ENCODE measurements around the gene DAPK2. TPM values are rescaled to one million over a fixed set of nuclear protein-coding genes. Genes with fewer than 3 reads are reported as not detected.

DAPK2 gene
- total RNA-seq, 1 donor from 2014 or later: 2.6 TPM

DNA sequence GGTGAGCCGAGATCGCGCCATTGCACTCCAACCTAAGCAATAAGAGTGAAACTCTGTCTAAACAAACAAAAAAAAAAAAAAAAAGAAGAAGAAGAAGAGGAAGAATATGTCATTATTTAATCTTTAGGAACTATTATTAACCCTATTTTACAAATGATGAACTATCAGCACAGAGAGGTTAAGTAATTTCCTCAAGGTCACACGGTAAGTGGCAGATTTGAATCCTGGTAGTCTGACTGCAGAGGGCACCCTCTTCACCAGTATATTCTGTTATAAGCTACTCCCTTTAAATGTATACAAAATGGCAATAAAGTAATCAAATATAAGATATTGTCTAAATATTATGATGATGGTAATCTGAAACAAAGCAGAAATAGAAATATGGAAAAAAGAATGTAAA lies 135.1 kb downstream of the DAPK2 start:
- H3K36me3 Mint-ChIP-seq: no peaks in the 10 kb centered on the region
- H3K4me1 Mint-ChIP-seq: peaks cover 11% of the 10 kb centered on the region
- DNase-seq (ENCODE audit: low spot score in 2 of 2, unreplicated experiment in 2 of 2): no peak
- no peak overlapping the region for H3K4me3 Mint-ChIP-seq
- no peaks in the 10 kb centered on the region for H3K27me3 Mint-ChIP-seq (ENCODE audit: low read depth)
- TF ChIP-seq, protein P1, sequence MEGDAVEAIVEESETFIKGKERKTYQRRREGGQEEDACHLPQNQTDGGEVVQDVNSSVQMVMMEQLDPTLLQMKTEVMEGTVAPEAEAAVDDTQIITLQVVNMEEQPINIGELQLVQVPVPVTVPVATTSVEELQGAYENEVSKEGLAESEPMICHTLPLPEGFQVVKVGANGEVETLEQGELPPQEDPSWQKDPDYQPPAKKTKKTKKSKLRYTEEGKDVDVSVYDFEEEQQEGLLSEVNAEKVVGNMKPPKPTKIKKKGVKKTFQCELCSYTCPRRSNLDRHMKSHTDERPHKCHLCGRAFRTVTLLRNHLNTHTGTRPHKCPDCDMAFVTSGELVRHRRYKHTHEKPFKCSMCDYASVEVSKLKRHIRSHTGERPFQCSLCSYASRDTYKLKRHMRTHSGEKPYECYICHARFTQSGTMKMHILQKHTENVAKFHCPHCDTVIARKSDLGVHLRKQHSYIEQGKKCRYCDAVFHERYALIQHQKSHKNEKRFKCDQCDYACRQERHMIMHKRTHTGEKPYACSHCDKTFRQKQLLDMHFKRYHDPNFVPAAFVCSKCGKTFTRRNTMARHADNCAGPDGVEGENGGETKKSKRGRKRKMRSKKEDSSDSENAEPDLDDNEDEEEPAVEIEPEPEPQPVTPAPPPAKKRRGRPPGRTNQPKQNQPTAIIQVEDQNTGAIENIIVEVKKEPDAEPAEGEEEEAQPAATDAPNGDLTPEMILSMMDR (IDR thresholded peaks at IDR 0.05; ENCODE audit: unreplicated experiment): no peak
- no peaks in the 10 kb centered on the region for H3K9me3 Mint-ChIP-seq
- no peak overlapping the region for H3K27ac Mint-ChIP-seq

DNA sequence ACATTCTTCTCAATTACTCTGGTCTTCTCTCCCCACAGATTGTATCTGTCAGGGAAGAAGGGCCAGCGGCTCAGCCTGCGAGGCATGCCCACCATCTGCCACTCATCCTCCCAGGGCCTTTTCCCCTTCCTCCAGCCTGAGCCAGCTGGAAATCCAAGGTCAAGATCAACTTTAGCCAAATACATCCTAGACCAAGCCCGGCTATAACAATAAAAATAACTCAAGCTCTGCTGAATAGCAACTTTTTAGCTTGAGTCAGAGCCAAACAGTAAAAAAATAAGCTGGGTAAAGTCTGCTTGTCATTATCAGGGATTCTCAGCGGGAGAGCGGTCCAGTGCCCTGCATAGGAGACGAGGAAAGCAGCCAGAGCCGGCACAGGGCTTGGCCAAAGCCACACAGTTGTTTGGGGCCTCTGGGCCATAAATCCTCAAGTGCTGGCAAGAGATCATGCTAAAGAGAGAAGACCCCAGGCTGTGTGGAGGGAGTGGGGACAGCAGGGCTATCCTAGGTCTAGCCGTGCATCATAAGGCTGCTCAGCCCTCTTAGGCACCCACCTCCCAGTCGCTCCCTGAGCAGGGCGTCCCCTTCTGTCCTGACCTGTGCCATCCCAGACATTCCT lies 136.4 kb downstream of the DAPK2 start:
- Mint-ChIP-seq H3K4me3 (no peak overlapping the region), H3K9me3 (no peaks in the 10 kb centered on the region), H3K36me3 (no peaks in the 10 kb centered on the region), H3K27ac (peak overlapping the region; percentile 35), H3K4me1 (peaks cover 7% of the 10 kb centered on the region), H3K27me3 (ENCODE audit: low read depth) (no peaks in the 10 kb centered on the region)
- TF ChIP-seq, protein P1 (IDR thresholded peaks at IDR 0.05; ENCODE audit: unreplicated experiment): no peak
- DNase-seq (ENCODE audit: low spot score in 2 of 2, unreplicated experiment in 2 of 2): no peak

DNA sequence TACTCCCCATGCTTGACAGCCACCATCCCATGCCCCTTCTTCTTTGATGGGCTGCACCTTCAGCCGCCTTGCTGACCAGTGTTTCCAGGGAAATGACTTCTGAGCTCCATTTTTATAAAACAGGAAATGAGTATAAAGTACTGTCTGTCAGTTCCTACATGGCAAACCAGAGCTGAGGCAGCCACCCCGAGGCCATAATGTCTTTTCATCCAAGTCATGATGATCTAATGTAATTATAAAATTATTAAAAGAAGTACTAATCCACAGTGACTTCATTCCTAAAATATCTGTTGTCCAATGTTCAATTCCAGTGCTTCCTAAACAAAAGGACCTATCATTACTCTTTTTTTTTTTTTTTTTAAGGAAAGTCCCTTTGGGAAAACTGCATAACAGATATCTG lies 137.3 kb downstream of the DAPK2 start:
- no peak for DNase-seq (ENCODE audit: low spot score in 2 of 2, unreplicated experiment in 2 of 2)
- H3K36me3 Mint-ChIP-seq: no peaks in the 10 kb centered on the region
- H3K4me3 Mint-ChIP-seq: no peak overlapping the region
- peaks cover 7% of the 10 kb centered on the region for H3K4me1 Mint-ChIP-seq
- no peaks in the 10 kb centered on the region for H3K9me3 Mint-ChIP-seq
- TF ChIP-seq, protein P1 (IDR thresholded peaks at IDR 0.05; ENCODE audit: unreplicated experiment): no peak
- H3K27me3 Mint-ChIP-seq (ENCODE audit: low read depth): peaks cover 2% of the 10 kb centered on the region
- no peak overlapping the region for H3K27ac Mint-ChIP-seq

DNA sequence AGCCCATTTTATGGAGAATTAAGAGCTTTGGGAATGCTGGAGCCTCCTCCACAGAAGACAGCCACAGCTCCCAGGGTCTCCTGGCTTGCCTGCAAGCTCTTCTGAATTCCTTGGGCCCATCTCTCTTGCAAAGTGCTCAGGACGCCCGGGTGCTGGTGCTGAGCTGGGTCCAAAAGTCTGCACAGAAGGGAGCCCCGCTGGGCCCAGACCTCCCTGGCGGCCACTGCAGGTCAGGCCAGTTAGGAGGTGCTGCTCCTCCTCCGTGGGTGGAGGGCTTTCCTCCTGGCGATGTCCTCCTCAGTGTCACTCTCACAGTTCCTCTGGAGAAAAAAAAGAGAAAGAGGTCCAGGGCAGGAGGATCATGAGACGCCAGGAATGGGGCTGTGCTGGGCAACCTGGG lies 138.0 kb downstream of the DAPK2 start:
- no peak for DNase-seq (ENCODE audit: low spot score in 2 of 2, unreplicated experiment in 2 of 2)
- Mint-ChIP-seq H3K27ac (no peak overlapping the region), H3K4me3 (no peak overlapping the region), H3K4me1 (peaks cover 7% of the 10 kb centered on the region), H3K27me3 (ENCODE audit: low read depth) (peaks cover 2% of the 10 kb centered on the region), H3K9me3 (no peaks in the 10 kb centered on the region), H3K36me3 (no peaks in the 10 kb centered on the region)
- TF ChIP-seq, protein P1 (IDR thresholded peaks at IDR 0.05; ENCODE audit: unreplicated experiment): no peak

DNA sequence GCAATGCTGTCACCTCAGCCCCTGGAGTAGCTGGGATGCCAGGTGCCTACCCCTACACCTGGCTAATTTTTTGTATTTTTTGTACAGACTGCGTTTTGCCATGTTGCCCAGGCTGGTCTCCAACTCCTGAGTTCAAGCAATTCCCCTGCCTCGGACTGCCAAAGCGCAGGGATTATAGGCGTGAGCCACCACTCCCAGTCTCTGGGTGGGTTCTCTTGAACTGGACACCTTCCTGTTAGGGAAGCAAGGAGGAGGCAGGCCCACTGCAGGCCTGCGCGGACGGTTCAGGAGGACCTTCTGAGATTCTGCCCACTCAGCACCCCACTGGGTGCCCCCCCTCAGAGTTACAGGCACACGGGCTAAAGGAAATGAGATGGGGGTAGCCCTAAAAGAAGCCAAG lies 138.8 kb downstream of the DAPK2 start:
- TF ChIP-seq, protein P1 (IDR thresholded peaks at IDR 0.05; ENCODE audit: unreplicated experiment): no peak
- peaks cover 7% of the 10 kb centered on the region for H3K4me1 Mint-ChIP-seq
- no peaks in the 10 kb centered on the region for H3K36me3 Mint-ChIP-seq
- no peak overlapping the region for H3K4me3 Mint-ChIP-seq
- H3K9me3 Mint-ChIP-seq: no peaks in the 10 kb centered on the region
- no peak overlapping the region for H3K27ac Mint-ChIP-seq
- no peak for DNase-seq (ENCODE audit: low spot score in 2 of 2, unreplicated experiment in 2 of 2)
- H3K27me3 Mint-ChIP-seq (ENCODE audit: low read depth): peaks cover 2% of the 10 kb centered on the region

DNA sequence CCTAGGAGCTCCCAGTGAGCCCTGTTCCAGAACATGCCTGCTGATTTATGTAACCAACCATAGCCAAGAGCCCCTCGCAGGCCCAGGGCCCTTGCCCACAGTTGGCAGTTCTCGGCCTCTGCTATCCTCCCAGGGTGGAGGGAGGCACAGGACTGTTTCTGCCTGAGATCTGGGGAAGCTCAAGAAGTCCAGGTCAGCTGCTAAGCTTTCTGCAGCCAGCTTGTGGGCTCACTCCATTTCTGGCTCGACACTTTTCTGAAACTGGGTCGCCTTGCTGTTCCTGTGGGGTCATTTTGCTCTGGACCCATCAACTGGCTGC lies 140.1 kb downstream of the DAPK2 start:
- Mint-ChIP-seq H3K27me3 (ENCODE audit: low read depth) (peaks cover 2% of the 10 kb centered on the region), H3K4me3 (no peak overlapping the region), H3K27ac (no peak overlapping the region), H3K9me3 (no peaks in the 10 kb centered on the region), H3K4me1 (peaks cover 7% of the 10 kb centered on the region), H3K36me3 (no peaks in the 10 kb centered on the region)
- TF ChIP-seq, protein P1 (IDR thresholded peaks at IDR 0.05; ENCODE audit: unreplicated experiment): no peak
- no peak for DNase-seq (ENCODE audit: low spot score in 2 of 2, unreplicated experiment in 2 of 2)
